ENCODE results near the gene SCGB1A1.

SCGB1A1 gene

GRCh38 chr11:62421996-62422395, 3.2 kb downstream of the SCGB1A1 start:
- DNase-seq (ENCODE audit: low spot score) = no peak

- DNase-seq (ENCODE audit: low spot score) = no peak
Measured at GRCh38 chr11:62423012-62423411, 4.2 kb downstream of the SCGB1A1 start.

- DNase-seq (ENCODE audit: low spot score) = no peak
Measured at GRCh38 chr11:62427630-62428233, 8.9 kb downstream of the SCGB1A1 start.

- no peak for DNase-seq (ENCODE audit: low spot score)
Measured at GRCh38 chr11:62428871-62429560, 10.2 kb downstream of the SCGB1A1 start.

GRCh38 chr11:62430425-62430824, 11.6 kb downstream of the SCGB1A1 start:
- no peak for DNase-seq (ENCODE audit: low spot score)

- DNase-seq (ENCODE audit: low spot score) = no peak
Measured at GRCh38 chr11:62431171-62431901, 12.5 kb downstream of the SCGB1A1 start.

GRCh38 chr11:62432695-62433094, 13.9 kb downstream of the SCGB1A1 start:
- DNase-seq (ENCODE audit: low spot score) = no peak

- no peak for DNase-seq (ENCODE audit: low spot score)
Measured at GRCh38 chr11:62433141-62433903, 14.5 kb downstream of the SCGB1A1 start.

- no peak for DNase-seq (ENCODE audit: low spot score)
Measured at GRCh38 chr11:62433904-62434276, 15.1 kb downstream of the SCGB1A1 start.

- peak; percentile 74 for DNase-seq (ENCODE audit: low spot score)
Measured at GRCh38 chr11:62435846-62436660, 17.2 kb downstream of the SCGB1A1 start.

- DNase-seq (ENCODE audit: low spot score) = no peak
Measured at GRCh38 chr11:62437616-62438015, 18.8 kb downstream of the SCGB1A1 start.

- DNase-seq (ENCODE audit: low spot score) = no peak
Measured at GRCh38 chr11:62438641-62439040, 19.8 kb downstream of the SCGB1A1 start.

GRCh38 chr11:62439785-62440602, 21.2 kb downstream of the SCGB1A1 start:
- DNase-seq (ENCODE audit: low spot score) = no peak

- peak; percentile 39 for DNase-seq (ENCODE audit: low spot score)
Measured at GRCh38 chr11:62443390-62444235, 24.8 kb downstream of the SCGB1A1 start.

GRCh38 chr11:62444236-62444833, 25.5 kb downstream of the SCGB1A1 start:
- peak; percentile 79 for DNase-seq (ENCODE audit: low spot score)

GRCh38 chr11:62444835-62445234, 26.0 kb downstream of the SCGB1A1 start:
- DNase-seq (ENCODE audit: low spot score) = no peak

- DNase-seq (ENCODE audit: low spot score) = no peak
Measured at GRCh38 chr11:62445314-62445740, 26.5 kb downstream of the SCGB1A1 start.

GRCh38 chr11:62446091-62446490, 27.3 kb downstream of the SCGB1A1 start:
- no peak for DNase-seq (ENCODE audit: low spot score)

- no peak for DNase-seq (ENCODE audit: low spot score)
Measured at GRCh38 chr11:62449451-62449851, 30.6 kb downstream of the SCGB1A1 start.
